AML-193 (cell line): ENCODE data around the gene STMND1.

ENCODE experiments used
- DNase-seq, 2 experiments: peaks; one replicate each; lab custom pipeline; 2025; lab: John Stamatoyannopoulos, UW

Gene STMND1

GRCh38 chr6:17161076-17161475 is 59.2 kb downstream of the STMND1 start:
- DNase-seq: no peak

- no peak for DNase-seq
Measured at GRCh38 chr6:17165383-17165782, 63.5 kb downstream of the STMND1 start.

- no peak for DNase-seq
Measured at GRCh38 chr6:17167327-17167979, 65.6 kb downstream of the STMND1 start.

- DNase-seq: no peak
Measured at GRCh38 chr6:17169291-17169690, 67.4 kb downstream of the STMND1 start.

- no peak for DNase-seq
Measured at GRCh38 chr6:17169711-17170110, 67.9 kb downstream of the STMND1 start.

- DNase-seq: no peak
Measured at GRCh38 chr6:17172836-17173470, 71.1 kb downstream of the STMND1 start.

GRCh38 chr6:17178326-17178725 is 76.5 kb downstream of the STMND1 start:
- no peak for DNase-seq

GRCh38 chr6:17178754-17179529 is 77.1 kb downstream of the STMND1 start:
- no peak for DNase-seq

- DNase-seq: no peak
Measured at GRCh38 chr6:17179530-17180073, 77.8 kb downstream of the STMND1 start.
